ENCODE results near the gene CDC27.

GRCh38 chr17:47076171-47076570, 112.9 kb downstream of the CDC27 start:
- TF ChIP-seq POLR2AphosphoS5 (IDR thresholded peaks at IDR 0.05) = no peak
- TF ChIP-seq, protein P1, sequence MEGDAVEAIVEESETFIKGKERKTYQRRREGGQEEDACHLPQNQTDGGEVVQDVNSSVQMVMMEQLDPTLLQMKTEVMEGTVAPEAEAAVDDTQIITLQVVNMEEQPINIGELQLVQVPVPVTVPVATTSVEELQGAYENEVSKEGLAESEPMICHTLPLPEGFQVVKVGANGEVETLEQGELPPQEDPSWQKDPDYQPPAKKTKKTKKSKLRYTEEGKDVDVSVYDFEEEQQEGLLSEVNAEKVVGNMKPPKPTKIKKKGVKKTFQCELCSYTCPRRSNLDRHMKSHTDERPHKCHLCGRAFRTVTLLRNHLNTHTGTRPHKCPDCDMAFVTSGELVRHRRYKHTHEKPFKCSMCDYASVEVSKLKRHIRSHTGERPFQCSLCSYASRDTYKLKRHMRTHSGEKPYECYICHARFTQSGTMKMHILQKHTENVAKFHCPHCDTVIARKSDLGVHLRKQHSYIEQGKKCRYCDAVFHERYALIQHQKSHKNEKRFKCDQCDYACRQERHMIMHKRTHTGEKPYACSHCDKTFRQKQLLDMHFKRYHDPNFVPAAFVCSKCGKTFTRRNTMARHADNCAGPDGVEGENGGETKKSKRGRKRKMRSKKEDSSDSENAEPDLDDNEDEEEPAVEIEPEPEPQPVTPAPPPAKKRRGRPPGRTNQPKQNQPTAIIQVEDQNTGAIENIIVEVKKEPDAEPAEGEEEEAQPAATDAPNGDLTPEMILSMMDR (IDR thresholded peaks at IDR 0.05) = no peak

Data from breast epithelium (tissue), 3 donors.